Measurements from ENCODE around the gene ADGRG6. TPM values are rescaled to one million over a fixed set of nuclear protein-coding genes. Genes with fewer than 3 reads are reported as not detected.

Gene ADGRG6
- total RNA-seq, 1 experiment from 2014 or later: 2.5 TPM

- no peaks in the 10 kb centered on the region for H3K9me3 ChIP-seq (ENCODE audit: control insufficient read depth, low read depth, low read length)
- no peak overlapping the region for H3K4me2 ChIP-seq (ENCODE audit: insufficient read depth, insufficient read length, low read length)
- H2AK5ac ChIP-seq (ENCODE audit: insufficient read length, low read length): no peak overlapping the region
- no peaks in the 10 kb centered on the region for H3K27me3 ChIP-seq (ENCODE audit: insufficient read depth, low read length)
- no peaks in the 10 kb centered on the region for H3K23me2 ChIP-seq (ENCODE audit: insufficient read length, low read depth, low read length, poor library complexity, severe bottlenecking)
- H3K27ac ChIP-seq (ENCODE audit: insufficient read length, low read depth, low read length): no peak overlapping the region
- no peak overlapping the region for H3K56ac ChIP-seq (ENCODE audit: insufficient read length, low read depth, low read length)
- H4K5ac ChIP-seq (ENCODE audit: insufficient read length, low read depth, low read length): no peak overlapping the region
- H3K4me1 ChIP-seq (ENCODE audit: insufficient read depth, low read length): no peaks in the 10 kb centered on the region
- H2BK5ac ChIP-seq (ENCODE audit: insufficient read length, low read length): no peak overlapping the region
- H3K4ac ChIP-seq (ENCODE audit: low read depth, low read length): no peak overlapping the region
- H3K18ac ChIP-seq (ENCODE audit: insufficient read length, low read depth, low read length): no peak overlapping the region
- Mint-ChIP-seq H3K4me3 (no peak overlapping the region), H3K27ac (no peak overlapping the region), H3K36me3 (ENCODE audit: insufficient read depth in 1 of 3, low read depth in 3 of 3) (no peaks in the 10 kb centered on the region), H3K9me3 (no peaks in the 10 kb centered on the region), H3K4me1 (no peaks in the 10 kb centered on the region; a peak in 1 of 4 replicates), H3K27me3 (ENCODE audit: low read depth) (no peaks in the 10 kb centered on the region)
- H2BK15ac ChIP-seq (ENCODE audit: low read depth, low read length): no peak overlapping the region
- H4K20me1 ChIP-seq (ENCODE audit: control insufficient read depth, insufficient read depth, insufficient read length): no peaks in the 10 kb centered on the region
- H3T11ph ChIP-seq (ENCODE audit: low read length): no peak overlapping the region
- H3K79me1 ChIP-seq (ENCODE audit: insufficient read depth, low read depth, low read length, poor library complexity, severe bottlenecking): no peaks in the 10 kb centered on the region
- no peak overlapping the region for H2BK12ac ChIP-seq (ENCODE audit: insufficient read length, low read depth, low read length)
- no peak overlapping the region for H3K9ac ChIP-seq (ENCODE audit: extremely low read depth, insufficient read length, low read length)
- no peak overlapping the region for H3K23ac ChIP-seq (ENCODE audit: insufficient read length, low read depth, low read length)
- no peak overlapping the region for H2AFZ ChIP-seq (ENCODE audit: low read length)
- no CpG with 5 or more reads among the region's 1 CpG for WGBS (ENCODE audit: extremely low coverage, insufficient read length, low lambda C conversion rate)
- H3K14ac ChIP-seq (ENCODE audit: insufficient read depth, low read length): no peak overlapping the region
- H4K91ac ChIP-seq (ENCODE audit: insufficient read length, low read depth, low read length): no peak overlapping the region
- H3K79me2 ChIP-seq (ENCODE audit: insufficient read depth, low read length): no peaks in the 10 kb centered on the region
- no peak overlapping the region for H4K8ac ChIP-seq (replicated peaks; ENCODE audit: insufficient read length, low read depth, low read length)
- no peak for DNase-seq
- no peak overlapping the region for H2BK20ac ChIP-seq (ENCODE audit: low read depth, low read length, poor library complexity, severe bottlenecking)
- TF ChIP-seq, protein P1, sequence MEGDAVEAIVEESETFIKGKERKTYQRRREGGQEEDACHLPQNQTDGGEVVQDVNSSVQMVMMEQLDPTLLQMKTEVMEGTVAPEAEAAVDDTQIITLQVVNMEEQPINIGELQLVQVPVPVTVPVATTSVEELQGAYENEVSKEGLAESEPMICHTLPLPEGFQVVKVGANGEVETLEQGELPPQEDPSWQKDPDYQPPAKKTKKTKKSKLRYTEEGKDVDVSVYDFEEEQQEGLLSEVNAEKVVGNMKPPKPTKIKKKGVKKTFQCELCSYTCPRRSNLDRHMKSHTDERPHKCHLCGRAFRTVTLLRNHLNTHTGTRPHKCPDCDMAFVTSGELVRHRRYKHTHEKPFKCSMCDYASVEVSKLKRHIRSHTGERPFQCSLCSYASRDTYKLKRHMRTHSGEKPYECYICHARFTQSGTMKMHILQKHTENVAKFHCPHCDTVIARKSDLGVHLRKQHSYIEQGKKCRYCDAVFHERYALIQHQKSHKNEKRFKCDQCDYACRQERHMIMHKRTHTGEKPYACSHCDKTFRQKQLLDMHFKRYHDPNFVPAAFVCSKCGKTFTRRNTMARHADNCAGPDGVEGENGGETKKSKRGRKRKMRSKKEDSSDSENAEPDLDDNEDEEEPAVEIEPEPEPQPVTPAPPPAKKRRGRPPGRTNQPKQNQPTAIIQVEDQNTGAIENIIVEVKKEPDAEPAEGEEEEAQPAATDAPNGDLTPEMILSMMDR (conservative IDR thresholded peaks at IDR 0.05): no peak
- H2BK120ac ChIP-seq (ENCODE audit: low read depth, low read length, poor library complexity, severe bottlenecking): no peak overlapping the region
These were observed 15.1 kb downstream of the ADGRG6 start for GRCh38 chr6:142316791-142317368.
